ENCODE results near the gene OR1D5. TPM values are rescaled to one million over a fixed set of nuclear protein-coding genes. Genes with fewer than 3 reads are reported as not detected.
"Not testable (repeated sequence)": the region's sequence is repeated elsewhere in the genome, so short reads cannot be mapped to it uniquely, and the experiment has no call there.

OR1D5 gene, protein sequence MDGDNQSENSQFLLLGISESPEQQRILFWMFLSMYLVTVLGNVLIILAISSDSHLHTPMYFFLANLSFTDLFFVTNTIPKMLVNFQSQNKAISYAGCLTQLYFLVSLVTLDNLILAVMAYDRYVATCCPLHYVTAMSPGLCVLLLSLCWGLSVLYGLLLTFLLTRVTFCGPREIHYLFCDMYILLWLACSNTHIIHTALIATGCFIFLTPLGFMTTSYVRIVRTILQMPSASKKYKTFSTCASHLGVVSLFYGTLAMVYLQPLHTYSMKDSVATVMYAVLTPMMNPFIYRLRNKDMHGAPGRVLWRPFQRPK
- polyA plus RNA-seq (2012; rRNA removed), result not detected in 2 replicates
- polyA plus RNA-seq (2012; cell fraction: cytosol; rRNA removed), result not detected in 2 replicates
- not detected in 2 replicates for polyA plus RNA-seq (2012; cell fraction: nucleus; rRNA removed)

DNA sequence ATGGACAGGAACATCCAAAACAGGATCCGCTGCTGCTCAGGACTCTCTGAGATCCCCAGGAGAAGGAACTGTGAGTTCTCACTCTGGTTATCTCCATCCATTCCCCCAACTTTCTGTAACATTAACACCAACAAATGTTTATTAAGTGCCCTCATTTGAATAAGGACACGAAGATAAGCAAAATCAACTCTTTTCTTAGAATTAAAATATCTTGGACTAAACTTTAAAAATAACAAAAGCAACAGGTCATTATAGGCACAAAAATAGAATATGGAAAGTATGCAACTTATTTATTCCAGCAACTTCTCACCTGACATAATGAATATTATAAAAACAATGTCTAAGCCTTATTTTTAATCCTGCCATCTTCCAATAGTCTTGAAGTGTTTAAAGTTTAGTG, at the start of gene OR1D5:
TSS of gene OR1D5 (minus strand) at position 101 of the 400 bp plus-strand sequence. CDS start at position 101, 0 bp downstream.
- 0% methylated on average over 1 of the region's 2 CpGs for whole genome bisulfite sequencing (ENCODE audit: low lambda C conversion rate)
- H3F3A ChIP-seq (replicated peaks; ENCODE audit: insufficient read depth); H3K4me1 ChIP-seq (ENCODE audit: control insufficient read depth in 1 of 2, insufficient read depth in 2 of 2, low read depth in 1 of 2, low read length in 1 of 2); H3K9me3 ChIP-seq; H4K20me1 ChIP-seq (ENCODE audit: insufficient read depth); POLR2A ChIA-PET; H2AFZ ChIP-seq (ENCODE audit: low read depth); H3K36me3 ChIP-seq (replicated peaks in 1 of 2; ENCODE audit: control insufficient read depth in 1 of 2, insufficient read depth in 2 of 2, low read length in 1 of 2); DNase-seq; H3K4me2 ChIP-seq; H3K9me2 ChIP-seq; H3K27ac ChIP-seq (ENCODE audit: low read depth in 2 of 2, low read length in 1 of 2); CTCF ChIA-PET; H3K9ac ChIP-seq; H3K4me3 ChIP-seq (ENCODE audit: low read depth in 2 of 2, low read length in 1 of 2); H3K79me2 ChIP-seq (ENCODE audit: insufficient read depth); H3K27me3 ChIP-seq (ENCODE audit: insufficient read depth): not testable (repeated sequence)

DNA sequence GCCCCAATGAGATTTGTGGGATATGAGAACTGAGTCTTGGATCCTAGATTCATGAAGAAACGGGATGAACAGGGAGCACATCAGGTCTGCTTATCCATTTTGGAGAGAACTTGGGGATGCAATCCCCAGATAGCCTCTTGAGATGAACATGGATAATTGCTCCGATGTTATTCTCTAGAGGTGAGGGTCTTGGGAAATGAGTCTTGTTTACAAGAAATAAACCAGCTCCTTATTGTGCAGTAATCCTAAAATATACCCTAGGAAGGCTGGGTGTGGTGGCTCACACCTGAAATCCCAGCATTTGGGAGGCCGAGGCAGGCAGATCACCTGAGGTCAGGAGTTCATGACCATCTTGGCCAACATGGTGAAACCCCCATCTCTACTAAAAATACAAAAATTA, 40.9 kb upstream of the OR1D5 start, which contains the start of gene OR1D2:
TSS of gene OR1D2 (minus strand) at position 101 of the 400 bp plus-strand sequence. CDS start 11,426 bp downstream, outside the sequence.
- Histone ChIP-seq H3K4me3 (ENCODE audit: low read depth in 2 of 2, low read length in 1 of 2) (no peak within 1 kb of the TSS), H2AFZ (ENCODE audit: low read depth) (no peak within 1 kb of the TSS), H3K79me2 (ENCODE audit: insufficient read depth) (no peaks in the 10 kb centered on the region), H3F3A (replicated peaks; ENCODE audit: insufficient read depth) (no peaks in the 10 kb centered on the region), H3K4me2 (no peak within 1 kb of the TSS), H4K20me1 (ENCODE audit: insufficient read depth) (no peaks in the 10 kb centered on the region), H3K27ac (ENCODE audit: low read depth in 2 of 2, low read length in 1 of 2) (no peak within 1 kb of the TSS), H3K9ac (no peak within 1 kb of the TSS), H3K4me1 (ENCODE audit: control insufficient read depth in 1 of 2, insufficient read depth in 2 of 2, low read depth in 1 of 2, low read length in 1 of 2) (no peaks in the 10 kb centered on the region), H3K36me3 (replicated peaks in 1 of 2; ENCODE audit: control insufficient read depth in 1 of 2, insufficient read depth in 2 of 2, low read length in 1 of 2) (no peaks in the 10 kb centered on the region), H3K9me3 (no peaks in the 10 kb centered on the region), H3K27me3 (ENCODE audit: insufficient read depth) (no peaks in the 10 kb centered on the region), H3K9me2 (no peaks in the 10 kb centered on the region)
- CTCF ChIA-PET, result no interaction called here
- WGBS (ENCODE audit: low lambda C conversion rate), result 0% methylated on average over 3 of the region's 3 CpGs
- DNase-seq, result no peak
- TF ChIP-seq MEF2A (IDR thresholded peaks at IDR 0.05; ENCODE audit: borderline replicate concordance, low read depth) (no peak), SIN3A (IDR thresholded peaks at IDR 0.05; ENCODE audit: borderline replicate concordance, low read depth, low read length) (no peak), JUND (IDR thresholded peaks at IDR 0.05) (no peak)
- TF ChIP-seq, protein P1, sequence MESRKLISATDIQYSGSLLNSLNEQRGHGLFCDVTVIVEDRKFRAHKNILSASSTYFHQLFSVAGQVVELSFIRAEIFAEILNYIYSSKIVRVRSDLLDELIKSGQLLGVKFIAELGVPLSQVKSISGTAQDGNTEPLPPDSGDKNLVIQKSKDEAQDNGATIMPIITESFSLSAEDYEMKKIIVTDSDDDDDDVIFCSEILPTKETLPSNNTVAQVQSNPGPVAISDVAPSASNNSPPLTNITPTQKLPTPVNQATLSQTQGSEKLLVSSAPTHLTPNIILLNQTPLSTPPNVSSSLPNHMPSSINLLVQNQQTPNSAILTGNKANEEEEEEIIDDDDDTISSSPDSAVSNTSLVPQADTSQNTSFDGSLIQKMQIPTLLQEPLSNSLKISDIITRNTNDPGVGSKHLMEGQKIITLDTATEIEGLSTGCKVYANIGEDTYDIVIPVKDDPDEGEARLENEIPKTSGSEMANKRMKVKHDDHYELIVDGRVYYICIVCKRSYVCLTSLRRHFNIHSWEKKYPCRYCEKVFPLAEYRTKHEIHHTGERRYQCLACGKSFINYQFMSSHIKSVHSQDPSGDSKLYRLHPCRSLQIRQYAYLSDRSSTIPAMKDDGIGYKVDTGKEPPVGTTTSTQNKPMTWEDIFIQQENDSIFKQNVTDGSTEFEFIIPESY (IDR thresholded peaks at IDR 0.05; ENCODE audit: borderline replicate concordance, low read depth), result no peak
- TF ChIP-seq, protein P2, sequence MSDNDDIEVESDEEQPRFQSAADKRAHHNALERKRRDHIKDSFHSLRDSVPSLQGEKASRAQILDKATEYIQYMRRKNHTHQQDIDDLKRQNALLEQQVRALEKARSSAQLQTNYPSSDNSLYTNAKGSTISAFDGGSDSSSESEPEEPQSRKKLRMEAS (IDR thresholded peaks at IDR 0.05; ENCODE audit: low read depth), result no peak
- POLR2A ChIA-PET, result no interaction called here

DNA sequence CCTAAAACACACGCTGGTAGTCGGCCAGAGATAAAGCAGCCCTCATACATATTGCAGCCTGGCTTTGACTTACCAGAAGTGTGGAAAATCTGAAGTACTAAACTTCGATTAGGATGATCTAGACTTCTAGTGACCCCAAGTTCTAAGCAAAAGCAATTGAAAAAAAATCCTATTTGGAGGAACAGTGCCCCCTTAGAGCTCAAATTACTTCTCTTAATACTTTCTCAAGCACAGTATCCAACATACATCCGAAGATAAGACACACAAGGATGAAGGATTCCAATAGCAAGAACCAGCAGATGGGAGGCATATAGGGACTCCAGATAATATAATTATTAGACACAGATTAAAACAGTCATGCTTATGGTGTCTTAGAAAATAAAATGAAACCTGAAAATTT, 10.4 kb upstream of the OR1D5 start:
- CTCF ChIA-PET; H3K27ac ChIP-seq (ENCODE audit: low read depth in 2 of 2, low read length in 1 of 2): not testable (repeated sequence)

DNA sequence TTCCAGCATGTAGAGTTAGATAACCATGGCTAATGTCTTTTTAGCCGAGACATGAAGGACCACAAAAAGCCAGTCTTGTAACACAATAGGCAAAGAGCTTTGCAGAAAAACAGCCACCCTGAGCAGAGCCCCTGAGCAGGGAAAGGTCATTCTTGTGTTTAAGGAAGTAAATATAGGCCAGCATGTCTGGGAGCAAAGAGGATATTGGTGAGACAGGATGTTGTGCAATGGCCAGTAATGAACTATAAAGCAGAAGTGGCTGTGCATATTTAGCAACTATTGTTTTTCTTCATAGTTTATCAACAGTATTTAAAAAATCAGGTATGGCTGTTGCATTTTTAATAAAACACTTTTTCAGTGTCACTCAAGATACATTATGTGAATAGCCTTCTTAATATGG, 1.8 kb upstream of the OR1D5 start:
- H3K79me2 ChIP-seq (ENCODE audit: insufficient read depth); H3K9me2 ChIP-seq; H4K20me1 ChIP-seq (ENCODE audit: insufficient read depth); H3K4me1 ChIP-seq (ENCODE audit: control insufficient read depth in 1 of 2, insufficient read depth in 2 of 2, low read depth in 1 of 2, low read length in 1 of 2); H3K4me2 ChIP-seq; H3K36me3 ChIP-seq (replicated peaks in 1 of 2; ENCODE audit: control insufficient read depth in 1 of 2, insufficient read depth in 2 of 2, low read length in 1 of 2); POLR2A ChIA-PET; CTCF ChIA-PET; DNase-seq; H3K9me3 ChIP-seq; H3K27ac ChIP-seq (ENCODE audit: low read depth in 2 of 2, low read length in 1 of 2); H3K27me3 ChIP-seq (ENCODE audit: insufficient read depth); H3F3A ChIP-seq (replicated peaks; ENCODE audit: insufficient read depth); H3K4me3 ChIP-seq (ENCODE audit: low read depth in 2 of 2, low read length in 1 of 2); H3K9ac ChIP-seq; H2AFZ ChIP-seq (ENCODE audit: low read depth): not testable (repeated sequence)
- 0% methylated on average over 1 of the region's 1 CpG for WGBS (ENCODE audit: low lambda C conversion rate)

More for the DNA sequence above, 10.4 kb upstream of the OR1D5 start:
- H3K9ac ChIP-seq; H4K20me1 ChIP-seq (ENCODE audit: insufficient read depth); POLR2A ChIA-PET; H3K27me3 ChIP-seq (ENCODE audit: insufficient read depth); H3K36me3 ChIP-seq (replicated peaks in 1 of 2; ENCODE audit: control insufficient read depth in 1 of 2, insufficient read depth in 2 of 2, low read length in 1 of 2); DNase-seq; H3K4me3 ChIP-seq (ENCODE audit: low read depth in 2 of 2, low read length in 1 of 2); H3K9me2 ChIP-seq; H3F3A ChIP-seq (replicated peaks; ENCODE audit: insufficient read depth); H3K4me1 ChIP-seq (ENCODE audit: control insufficient read depth in 1 of 2, insufficient read depth in 2 of 2, low read depth in 1 of 2, low read length in 1 of 2); H3K9me3 ChIP-seq; H3K79me2 ChIP-seq (ENCODE audit: insufficient read depth); H3K4me2 ChIP-seq; H2AFZ ChIP-seq (ENCODE audit: low read depth): not testable (repeated sequence)
- 16% methylated on average over 4 of the region's 4 CpGs for WGBS (ENCODE audit: low lambda C conversion rate)

DNA sequence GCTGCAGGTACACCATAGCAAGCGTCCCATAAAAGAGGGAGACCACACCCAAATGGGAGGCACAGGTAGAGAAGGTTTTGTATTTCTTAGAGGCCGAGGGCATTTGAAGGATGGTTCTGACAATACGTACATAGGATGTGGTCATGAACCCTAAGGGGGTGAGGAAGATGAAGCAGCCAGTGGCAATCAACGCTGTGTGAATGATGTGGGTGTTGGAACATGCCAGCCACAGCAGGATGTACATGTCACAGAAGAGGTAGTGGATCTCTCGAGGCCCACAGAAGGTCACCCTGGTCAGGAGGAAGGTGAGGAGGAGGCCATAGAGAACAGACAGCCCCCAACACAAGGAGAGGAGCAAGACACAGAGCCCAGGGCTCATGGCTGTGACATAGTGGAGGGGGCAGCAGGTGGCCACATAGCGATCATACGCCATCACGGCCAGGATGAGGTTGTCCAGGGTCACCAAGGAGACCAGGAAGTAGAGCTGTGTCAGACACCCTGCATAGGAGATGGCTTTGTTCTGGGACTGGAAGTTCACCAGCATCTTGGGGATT, 506 bp downstream of the OR1D5 start:
- CTCF ChIA-PET; H2AFZ ChIP-seq (ENCODE audit: low read depth); H4K20me1 ChIP-seq (ENCODE audit: insufficient read depth); H3K27me3 ChIP-seq (ENCODE audit: insufficient read depth); H3K4me3 ChIP-seq (ENCODE audit: low read depth in 2 of 2, low read length in 1 of 2); H3K9me3 ChIP-seq; H3K9me2 ChIP-seq; H3F3A ChIP-seq (replicated peaks; ENCODE audit: insufficient read depth); POLR2A ChIA-PET; H3K4me2 ChIP-seq; H3K79me2 ChIP-seq (ENCODE audit: insufficient read depth); H3K27ac ChIP-seq (ENCODE audit: low read depth in 2 of 2, low read length in 1 of 2); H3K36me3 ChIP-seq (replicated peaks in 1 of 2; ENCODE audit: control insufficient read depth in 1 of 2, insufficient read depth in 2 of 2, low read length in 1 of 2); DNase-seq; H3K9ac ChIP-seq; H3K4me1 ChIP-seq (ENCODE audit: control insufficient read depth in 1 of 2, insufficient read depth in 2 of 2, low read depth in 1 of 2, low read length in 1 of 2): not testable (repeated sequence)
- WGBS (ENCODE audit: low lambda C conversion rate), result 4% methylated on average over 8 of the region's 8 CpGs

All from SK-N-SH (cell line).